Measurements from ENCODE around the gene ALDOA.

Gene ALDOA

DNA sequence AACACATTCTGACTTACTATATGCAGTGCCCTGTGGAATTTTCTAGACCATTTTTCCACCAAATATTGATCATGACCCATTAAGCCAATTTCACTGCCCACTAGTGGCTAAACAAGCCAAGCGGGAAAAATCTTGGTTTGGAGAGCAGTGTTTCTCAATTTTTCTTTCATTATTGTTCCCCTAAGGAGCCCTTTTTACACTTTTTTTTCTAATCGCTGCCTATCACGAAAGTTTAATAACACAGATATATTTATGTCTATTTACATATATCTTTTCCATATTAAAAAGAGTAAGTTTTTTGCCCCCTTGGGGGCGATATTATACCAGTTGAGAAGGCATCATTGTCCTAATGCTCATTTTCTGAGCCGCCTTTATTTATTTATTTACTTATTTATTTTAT is 23.7 kb upstream of the ALDOA start:
- no peak for DNase-seq (ENCODE audit: low spot score)

DNA sequence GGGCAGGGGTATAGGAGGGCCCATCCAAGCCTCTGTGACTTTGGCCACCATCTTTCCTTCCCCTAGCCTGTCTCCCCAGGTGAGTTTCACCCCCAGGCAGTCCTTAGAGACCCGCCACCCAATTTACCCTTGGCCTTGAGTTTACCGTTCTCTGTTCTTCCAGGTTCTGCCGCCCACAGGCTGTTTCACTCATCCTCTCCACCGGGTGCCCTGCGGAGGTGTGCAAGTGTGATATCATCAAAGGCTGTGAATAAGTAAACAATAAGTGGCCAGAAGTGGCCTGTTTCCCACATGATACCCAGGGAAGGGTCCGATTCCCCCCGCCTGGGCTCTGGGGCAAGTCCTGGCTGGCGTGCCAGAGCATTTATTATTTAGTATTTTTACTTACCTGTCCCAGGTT is 19.4 kb upstream of the ALDOA start:
- DNase-seq (ENCODE audit: low spot score), result no peak

DNA sequence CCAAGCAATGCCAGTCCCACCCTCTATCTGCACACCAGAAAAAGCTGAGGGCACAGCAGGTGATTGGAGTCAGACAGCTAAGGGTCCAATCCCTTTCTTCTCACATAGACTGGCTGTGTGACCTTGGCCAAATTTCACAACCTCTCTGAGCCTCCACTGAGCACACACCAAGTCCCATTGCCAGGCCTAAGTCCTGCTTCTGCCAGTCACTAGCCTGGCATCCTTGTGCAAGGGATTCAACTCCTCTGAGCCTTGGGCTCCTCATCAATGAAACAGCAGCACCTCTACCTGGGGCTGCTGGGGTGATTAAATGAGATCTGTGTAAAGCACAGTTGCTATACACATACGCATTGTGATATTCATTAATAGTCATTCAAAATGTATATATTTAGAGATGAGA is 19.0 kb upstream of the ALDOA start:
- DNase-seq (ENCODE audit: low spot score), result no peak

DNA sequence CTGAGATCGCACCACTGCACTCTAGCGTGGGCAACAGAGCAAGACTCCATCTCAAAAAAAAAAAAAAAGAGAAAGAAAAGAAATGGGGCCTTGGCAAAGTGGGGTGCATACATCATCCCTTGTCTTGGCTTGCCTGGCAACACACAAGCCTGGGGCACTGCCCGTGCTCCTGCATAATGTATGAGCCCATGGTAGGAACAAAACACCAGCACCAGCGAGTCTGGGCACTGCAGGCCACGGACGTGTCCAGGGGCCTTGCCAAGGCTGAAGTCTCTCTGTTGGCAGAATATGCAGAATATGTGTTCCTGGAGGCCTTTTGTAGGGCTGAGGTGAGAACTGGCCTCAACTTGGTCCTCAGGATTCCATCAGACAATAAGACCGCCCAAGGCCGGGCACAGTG is 15.7 kb upstream of the ALDOA start:
- DNase-seq (ENCODE audit: low spot score), result no peak

DNA sequence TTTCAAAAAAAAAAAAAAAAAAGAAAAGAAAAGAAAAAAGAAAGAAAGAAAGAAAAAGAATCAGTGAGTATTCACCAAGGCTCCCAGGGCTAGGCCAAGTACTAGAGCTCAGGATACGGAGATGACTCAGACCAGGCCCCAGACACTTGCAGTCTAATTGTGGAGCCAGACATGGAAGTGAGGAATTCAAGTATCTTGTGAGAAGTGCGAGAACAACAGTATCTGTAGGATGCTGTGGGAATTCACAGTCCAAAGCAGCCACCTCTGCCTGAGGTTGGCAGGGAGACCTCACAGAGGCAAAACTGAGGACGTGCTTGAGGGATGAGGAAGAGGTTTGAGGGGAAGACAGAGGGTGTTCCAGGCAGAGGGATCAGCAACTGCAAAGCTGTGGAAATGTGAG is 14.0 kb upstream of the ALDOA start:
- no peak for DNase-seq (ENCODE audit: low spot score)

DNA sequence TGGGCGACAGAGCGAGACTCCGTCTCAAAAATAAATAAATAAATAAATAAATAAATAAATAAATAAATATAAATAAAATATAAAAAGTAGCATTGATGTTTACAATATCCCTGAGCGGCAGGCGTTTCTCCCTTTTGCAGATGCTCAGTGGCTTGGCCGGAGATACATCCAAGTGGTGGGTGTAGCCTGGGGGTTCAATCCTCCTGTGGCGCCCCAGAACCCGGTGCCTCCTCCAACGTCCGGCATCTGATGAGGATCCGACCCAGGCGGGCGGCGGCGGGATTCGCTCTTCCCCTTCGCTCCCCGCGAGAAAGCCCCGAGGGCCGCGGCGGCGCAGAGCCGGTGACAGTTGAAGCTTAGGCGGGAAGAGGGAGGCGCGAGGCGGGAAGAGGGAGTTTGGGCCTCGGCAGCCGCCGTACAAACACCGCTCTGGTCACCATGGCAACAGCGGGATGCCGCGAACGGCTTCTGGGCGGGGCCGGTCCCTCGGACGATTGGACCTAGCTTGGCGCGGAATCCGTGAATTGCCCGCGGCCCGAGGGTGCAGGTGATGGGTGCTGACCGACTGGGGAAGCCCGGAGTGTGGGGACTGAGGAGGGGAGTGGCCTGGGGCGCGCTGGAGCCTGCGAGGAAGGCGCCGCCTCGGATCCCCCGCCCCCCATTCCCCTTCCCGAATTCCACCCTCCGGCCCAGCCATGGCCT is 12.7 kb upstream of the ALDOA start:
- DNase-seq (ENCODE audit: low spot score), result peak; percentile 97

DNA sequence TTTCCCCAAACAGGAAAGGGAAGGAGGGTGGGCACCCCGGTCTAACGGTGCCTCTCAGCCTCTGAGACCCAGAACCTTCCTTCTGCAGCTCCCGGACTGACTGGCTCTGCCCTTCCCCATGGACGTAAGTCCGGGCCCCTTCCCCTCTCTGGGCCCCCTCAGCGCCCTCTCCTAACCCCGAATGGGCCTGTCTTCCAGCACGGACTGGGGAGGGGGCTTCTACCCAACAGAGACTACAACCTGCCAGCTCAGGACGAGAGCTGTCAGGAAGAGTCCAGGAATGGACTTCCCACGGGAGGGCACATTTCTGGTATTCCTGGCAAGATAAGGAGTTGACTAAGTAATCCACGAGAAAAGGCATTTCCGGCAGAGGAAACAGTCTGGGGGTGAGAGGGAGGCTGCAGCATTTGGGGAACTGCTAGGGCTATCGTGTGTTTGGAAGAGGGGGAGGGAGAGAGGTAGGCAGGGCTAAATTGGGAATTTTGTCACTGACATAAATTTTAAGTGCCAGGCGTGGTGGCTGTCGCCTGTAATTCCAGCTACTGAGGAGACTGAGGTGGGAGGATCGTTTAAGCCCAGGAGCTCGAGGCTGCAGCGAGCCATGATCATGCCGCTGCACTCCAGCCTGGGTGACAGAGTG is 12.1 kb upstream of the ALDOA start:
- DNase-seq (ENCODE audit: low spot score), result no peak

DNA sequence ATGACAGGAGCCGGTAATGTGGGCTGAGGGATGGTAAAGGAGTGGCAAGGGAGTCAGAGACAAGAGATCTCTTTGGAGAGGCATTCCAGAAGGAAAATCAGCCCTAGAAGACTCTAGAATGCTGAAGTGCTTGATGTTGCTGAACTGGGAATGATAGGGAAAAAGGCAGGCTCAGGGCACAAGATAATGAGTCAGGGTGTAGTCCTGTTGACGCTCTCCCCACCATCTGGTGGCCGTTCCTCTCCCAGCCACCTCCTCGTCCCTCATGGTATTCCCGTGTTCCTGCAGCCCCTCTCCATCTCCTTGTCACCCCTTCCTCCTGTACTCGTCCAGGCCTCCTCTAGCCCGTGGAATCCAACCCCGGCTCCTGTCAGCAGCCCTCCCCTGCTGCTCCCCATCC is 11.1 kb upstream of the ALDOA start:
- no peak for DNase-seq (ENCODE audit: low spot score)

DNA sequence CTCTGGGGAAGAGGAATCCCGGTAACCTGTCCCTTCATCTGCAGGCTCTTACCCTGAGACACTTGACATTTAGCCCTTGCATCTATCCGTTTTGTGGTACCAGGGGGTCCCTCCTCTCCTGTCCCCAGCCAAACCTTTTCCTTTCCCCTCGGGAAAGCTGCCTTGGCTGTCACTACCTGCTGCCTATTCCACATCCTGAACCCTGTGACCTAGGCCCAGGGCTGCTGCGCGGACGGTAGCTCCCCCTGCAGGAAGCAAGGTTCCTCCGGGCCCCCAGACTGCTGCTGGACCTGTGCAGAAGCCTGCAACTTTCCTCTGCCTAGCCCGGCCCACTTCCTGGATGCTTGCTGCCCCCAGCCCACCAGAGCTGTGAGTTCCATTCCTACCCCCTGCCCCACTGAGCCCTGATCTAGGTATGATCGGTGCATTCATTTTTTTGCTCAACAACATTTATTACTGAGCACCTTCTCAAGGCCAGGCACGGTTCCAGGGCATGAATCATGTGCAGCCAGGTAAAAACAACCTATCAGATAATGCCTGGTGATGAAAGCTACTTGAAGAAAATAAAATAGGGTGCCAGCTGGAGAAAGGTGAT is 10.5 kb upstream of the ALDOA start:
- no peak for DNase-seq (ENCODE audit: low spot score)

DNA sequence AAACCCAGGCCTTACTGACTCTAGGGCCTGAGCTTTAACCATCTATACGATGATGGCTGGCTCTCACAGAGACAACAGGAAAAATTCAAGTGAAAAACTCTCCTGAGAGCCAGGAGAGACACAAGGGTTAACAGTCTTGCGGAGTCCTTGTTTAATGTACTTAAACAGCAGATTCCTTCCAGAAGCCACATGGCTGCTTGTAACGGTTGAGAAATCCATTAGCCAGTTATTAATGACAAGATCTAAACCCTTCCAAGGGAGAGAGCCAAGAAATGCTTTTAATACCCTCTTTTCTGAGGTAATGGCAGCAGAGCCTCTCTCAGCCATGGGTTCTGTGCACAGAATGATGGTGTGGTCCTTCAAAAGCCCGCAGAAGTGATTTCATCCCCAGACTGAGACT is 5.2 kb upstream of the ALDOA start:
- DNase-seq (ENCODE audit: low spot score), result no peak

DNA sequence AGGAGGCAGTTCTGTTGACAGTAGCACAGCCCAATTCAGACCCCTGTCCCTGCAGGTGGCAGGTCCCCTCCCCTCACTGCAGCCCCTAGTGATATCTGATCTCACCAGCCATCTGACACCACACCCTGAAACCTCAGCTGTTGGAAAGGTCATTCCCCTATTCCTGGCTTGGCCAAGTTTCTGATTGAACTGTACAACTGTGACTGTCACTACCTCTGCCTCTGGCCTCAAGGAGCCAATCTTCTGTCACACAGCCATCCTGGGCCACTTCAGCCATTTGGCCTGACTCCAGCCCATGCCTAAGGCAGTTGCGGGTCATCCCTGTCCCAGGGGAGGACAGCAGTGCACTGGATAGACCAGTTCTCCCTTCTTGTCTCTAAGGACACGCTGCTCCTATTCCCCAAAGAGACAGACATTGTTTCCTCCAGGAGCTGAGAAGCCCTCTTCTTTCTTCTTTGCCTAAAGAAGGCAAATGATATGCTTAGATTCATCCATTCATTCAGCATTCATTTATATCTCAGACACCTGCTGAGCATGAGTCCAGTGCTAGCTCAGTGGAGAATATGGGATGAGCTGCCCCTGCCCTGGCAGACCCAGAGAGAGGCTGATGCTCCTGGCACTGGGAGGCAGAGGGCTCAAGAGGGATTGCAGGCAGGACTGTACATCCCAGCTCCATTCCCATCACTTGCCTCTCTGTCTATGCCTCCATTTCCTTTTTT is 4.6 kb upstream of the ALDOA start:
- DNase-seq (ENCODE audit: low spot score), result no peak

DNA sequence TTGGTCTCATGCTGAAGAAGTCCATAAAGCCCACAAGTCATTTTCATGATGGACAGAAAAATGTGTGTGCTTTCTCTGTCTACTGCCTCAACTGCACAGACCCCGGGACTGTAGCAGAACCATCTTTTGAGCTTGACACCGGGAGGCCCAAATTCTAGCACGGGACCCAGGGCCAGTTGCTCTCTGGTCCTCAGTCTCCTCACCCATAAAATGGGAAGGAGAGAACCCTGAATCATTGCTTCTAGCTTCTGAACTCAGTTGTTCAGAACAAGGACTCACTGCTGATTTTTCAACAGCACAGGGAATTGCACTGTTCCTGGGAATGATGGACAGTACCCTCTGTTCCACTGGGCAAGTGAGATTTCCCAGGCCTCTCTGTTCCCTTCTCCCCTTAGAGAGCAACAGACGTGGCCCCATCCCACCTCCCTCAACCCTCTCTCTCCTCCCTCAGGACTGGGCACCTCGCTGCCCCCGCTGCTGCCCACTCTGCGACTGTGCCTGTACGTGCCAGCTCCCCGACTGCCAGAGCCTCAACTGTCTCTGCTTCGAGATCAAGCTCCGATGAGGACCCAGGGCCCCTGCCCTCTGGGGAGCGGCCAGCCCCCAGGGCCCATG is 2.2 kb upstream of the ALDOA start:
- DNase-seq (ENCODE audit: low spot score), result no peak

DNA sequence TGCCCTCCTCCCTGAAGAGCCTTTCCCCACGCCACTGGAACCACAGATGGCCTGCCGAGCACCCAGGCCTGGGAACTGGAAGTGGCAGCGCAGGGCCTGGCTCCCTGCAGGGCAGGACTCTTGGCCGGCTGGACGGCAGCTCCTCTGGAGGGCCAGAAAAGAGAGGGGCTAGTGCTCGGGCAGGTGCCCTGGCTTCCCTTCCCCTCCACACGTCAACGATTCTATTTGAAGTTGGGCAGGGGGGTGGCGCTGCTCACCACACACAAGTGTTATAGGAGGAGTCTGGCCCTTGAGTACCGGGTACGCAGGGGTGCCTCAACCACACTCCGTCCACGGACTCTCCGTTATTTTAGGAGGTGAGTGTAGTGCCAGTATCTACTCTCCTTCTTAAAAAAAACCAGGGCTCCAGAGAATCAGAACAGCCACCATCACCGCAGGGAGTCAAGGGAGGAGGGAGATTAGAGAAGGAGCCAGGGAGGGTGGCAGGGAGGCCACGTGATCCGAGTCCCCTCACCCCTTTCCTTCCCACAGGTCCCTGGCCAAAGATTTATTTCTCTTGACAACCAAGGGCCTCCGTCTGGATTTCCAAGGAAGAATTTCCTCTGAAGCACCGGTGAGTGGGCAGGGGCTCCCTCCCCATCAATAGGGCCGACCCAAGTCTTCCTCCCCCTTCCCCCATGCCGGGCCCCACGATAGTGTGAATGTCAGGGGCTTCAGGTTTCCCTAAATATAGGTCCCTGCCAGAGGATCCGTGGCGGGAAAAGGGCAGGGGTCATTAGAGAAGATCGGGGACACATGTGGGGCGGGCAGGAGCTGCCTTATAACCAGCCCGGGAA is 1.4 kb upstream of the ALDOA start:
- DNase-seq (ENCODE audit: low spot score), result no peak

DNA sequence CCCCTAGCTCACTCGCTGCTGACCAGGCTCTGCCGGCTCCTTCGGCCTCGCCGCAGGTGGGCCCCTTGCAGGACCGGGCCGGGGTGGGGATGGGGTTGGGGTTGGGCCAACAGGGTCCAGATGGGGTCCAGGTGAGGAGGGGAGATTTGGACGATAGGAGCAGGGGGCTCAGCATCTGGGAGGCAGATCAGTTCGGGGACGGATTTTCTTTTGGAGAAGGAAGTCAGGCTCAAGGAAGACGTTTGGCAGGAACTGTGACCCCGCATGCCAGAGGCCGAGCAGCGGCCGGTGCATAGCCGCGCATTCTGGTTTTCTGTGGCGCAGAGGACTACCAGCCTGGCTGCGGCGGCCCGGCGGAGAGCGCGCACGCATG is 845 bp upstream of the ALDOA start:
- peak; percentile 76 for DNase-seq (ENCODE audit: low spot score)

DNA sequence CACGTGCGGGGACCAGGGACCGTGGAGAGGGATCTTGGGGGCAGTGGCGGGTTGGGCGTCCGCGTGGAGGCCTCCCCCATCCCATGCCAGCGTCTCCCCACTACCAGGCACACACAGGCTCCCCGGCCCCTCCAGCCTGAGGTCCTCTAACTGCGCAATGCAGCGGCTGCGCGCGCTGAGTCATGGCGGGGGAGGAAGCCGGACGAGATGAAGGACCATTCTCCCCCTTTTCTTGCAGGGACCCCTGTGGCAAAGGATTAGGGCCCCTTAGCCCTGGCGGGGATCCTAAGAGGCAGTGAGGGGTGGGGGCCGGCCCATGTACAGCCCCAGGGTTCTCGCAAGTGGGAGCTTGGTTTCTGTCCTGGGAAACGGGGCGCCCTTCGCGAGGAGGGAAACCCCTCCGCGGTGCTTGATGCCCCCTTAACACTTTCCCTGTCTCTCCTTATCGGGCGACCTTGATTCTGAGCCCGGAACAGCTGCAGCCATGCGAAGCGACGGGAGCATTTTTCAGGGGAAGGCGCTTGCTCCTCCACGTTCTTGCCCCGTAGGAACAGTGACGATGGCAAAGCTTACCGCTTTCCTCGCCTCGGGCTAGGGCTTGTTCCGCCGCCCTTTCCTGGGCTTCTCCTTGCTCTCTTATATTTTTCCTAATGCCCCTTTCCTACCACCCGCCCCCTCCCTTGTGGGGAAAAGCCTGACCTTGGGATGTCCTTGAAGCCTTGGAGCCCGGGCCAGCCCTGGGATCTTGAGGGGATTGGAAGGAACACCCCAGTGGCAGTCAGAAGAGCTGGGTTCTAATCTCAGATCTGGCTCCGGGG is 592 bp downstream of the ALDOA start:
- no peak for DNase-seq (ENCODE audit: low spot score)

DNA sequence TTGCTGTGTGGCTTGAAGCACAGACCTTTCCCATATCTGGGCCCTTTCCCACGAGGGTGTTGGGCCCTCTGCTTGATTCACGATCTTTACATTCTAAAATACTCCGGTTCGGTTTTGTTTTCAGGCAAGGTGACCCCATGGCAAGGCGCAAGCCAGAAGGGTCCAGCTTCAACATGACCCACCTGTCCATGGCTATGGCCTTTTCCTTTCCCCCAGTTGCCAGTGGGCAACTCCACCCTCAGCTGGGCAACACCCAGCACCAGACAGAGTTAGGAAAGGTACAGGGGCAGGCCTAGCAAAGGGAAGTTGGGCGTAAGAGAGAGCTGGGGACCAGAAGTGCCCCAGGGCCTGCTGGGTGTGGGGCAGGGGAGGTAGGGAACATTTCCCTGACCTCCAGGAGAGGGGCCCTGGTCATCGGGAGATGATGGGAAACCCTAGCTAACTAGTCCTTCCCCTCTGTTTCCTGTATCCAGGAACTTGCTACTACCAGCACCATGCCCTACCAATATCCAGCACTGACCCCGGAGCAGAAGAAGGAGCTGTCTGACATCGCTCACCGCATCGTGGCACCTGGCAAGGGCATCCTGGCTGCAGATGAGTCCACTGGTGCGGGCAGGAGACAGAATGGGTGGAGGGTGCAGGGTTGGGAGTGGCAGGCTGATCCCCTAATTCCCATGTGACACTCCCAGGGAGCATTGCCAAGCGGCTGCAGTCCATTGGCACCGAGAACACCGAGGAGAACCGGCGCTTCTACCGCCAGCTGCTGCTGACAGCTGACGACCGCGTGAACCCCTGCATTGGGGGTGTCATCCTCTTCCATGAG is 1.4 kb downstream of the ALDOA start:
- DNase-seq (ENCODE audit: low spot score), result no peak

DNA sequence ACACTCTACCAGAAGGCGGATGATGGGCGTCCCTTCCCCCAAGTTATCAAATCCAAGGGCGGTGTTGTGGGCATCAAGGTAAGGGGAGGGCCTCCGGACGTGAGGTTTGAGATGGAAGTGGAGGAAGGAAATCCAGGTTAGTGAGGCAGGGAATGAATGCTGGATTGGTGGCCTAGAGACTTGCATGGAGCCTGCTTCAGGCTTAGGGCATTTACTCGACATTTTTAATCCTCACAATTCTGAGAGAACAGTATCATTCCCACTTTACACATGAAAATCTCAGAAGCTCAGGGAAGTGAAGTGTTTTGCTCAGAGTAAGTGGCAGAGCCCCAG is 2.0 kb downstream of the ALDOA start:
- no peak for DNase-seq (ENCODE audit: low spot score)

DNA sequence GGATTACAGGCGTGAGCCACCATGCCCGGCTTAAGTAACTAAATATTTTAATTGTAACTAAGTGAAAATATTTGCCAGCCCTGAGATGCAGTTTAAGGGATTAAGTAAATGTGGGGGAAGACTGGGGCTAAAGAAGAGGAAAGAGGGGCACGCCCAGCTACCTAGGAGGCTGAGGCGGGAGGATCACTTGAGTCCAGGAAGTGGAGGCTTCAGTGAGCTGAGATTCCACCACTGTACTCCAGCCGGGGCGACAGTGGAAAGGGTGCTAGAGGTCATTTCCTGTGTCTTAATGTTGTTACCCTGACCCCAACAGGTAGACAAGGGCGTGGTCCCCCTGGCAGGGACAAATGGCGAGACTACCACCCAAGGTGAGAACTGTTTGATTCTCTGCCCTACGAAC is 2.8 kb downstream of the ALDOA start:
- no peak for DNase-seq (ENCODE audit: low spot score)

DNA sequence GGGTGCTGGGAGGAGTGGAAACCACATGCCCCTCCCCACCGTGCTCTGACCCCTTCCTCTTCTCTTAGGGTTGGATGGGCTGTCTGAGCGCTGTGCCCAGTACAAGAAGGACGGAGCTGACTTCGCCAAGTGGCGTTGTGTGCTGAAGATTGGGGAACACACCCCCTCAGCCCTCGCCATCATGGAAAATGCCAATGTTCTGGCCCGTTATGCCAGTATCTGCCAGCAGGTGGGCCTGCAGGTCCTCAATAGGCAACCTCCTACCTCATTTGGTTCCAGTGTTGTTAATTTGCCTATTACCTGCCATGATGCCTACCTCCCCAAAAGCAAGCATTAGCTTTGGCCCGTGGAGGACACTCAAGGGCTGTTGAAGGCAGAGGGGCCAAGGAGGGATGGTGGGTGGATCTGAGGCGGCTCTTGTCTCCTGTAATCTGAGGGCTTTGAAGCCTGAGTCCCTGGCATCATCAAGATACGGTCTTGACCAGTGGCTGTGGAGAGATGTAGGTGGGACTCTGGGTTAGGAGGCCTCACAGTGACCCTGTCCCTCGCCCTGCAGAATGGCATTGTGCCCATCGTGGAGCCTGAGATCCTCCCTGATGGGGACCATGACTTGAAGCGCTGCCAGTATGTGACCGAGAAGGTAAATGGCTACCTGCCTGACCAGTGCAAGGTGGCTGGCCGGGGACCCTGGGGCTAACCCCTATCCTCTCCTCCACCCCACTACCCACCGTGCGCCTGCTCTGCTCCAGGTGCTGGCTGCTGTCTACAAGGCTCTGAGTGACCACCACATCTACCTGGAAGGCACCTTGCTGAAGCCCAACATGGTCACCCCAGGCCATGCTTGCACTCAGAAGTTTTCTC is 3.4 kb downstream of the ALDOA start:
- no peak for DNase-seq (ENCODE audit: low spot score)

Measured in left forelimb (tissue), 1 donor.